Stimulated activated CD4-positive, alpha-beta T cell treated with anti-CD3 and anti-CD28 coated beads, TNF-alpha, amount 100 ng/mL, for 1 hour (primary cell): ENCODE measurements around the gene APOBEC3C.
"Not testable (repeated sequence)": the region's sequence is repeated elsewhere in the genome, so short reads cannot be mapped to it uniquely, and the experiment has no call there.

Experiments used
- DNase-seq, 3 donors: peaks; one replicate each; pipeline ENCODE4 v3.0.0-alpha.2; 2020; ENCODE audit warnings: low read depth in 3 of 3, low spot score in 1 of 3

APOBEC3C gene

DNA sequence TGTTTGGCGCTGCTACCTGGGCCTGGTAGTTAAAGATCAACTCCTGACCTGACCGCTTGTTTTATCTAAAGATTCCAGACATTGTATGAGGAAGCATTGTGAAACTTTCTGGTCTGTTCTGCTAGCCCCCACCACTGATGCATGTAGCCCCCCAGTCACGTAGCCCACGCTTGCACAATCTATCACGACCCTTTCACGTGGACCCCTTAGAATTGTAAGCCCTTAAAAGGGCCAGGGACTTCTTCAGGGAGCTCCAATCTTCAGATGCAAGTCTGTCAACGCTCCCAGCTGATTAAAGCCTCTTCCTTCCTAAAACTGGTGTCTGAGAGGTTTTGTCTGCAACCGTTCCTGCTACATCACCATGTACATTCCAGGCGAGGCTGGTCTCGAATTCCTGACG is 41.6 kb downstream of the APOBEC3C start:
- no peak for DNase-seq

DNA sequence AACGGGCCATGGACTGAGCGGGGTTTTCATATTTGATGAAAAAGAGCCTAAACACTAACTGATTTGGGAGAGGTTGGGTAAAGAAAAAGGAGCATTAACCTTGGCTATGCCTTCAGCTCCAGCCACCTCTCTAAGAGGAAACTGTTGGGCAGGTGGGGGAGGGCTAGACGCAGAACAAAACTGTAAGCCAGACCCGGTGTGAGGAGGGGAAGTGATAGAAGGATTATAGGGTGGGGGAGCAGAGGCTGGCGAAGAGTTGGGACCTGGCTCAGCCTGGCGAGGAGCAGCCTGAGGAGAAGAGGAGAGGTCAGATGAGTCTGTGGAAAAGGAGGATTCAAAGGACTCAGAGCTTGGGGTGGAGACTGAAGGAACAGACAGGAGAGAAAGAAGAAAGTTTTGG is 47.2 kb downstream of the APOBEC3C start:
- DNase-seq = not testable (repeated sequence)

DNA sequence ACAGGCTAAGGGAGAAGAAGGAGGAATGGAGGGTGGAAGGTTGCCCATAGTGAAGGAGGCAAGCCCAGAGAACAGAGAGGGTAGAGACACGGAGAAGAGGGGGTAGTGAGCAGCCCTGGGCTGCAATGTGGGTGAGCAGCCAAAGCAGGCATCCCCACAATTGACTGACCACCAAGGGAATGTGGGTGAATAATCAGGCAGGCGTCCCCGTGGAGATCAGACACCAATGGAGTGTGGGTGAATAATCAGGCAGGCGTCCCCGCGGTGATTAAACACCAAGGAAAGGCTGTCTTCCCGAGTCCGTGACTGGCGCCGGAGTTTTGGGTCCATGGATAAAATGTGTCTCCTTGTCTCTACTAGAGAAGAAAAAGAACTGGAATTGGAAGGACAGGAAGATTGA is 47.9 kb downstream of the APOBEC3C start:
- DNase-seq = not testable (repeated sequence)

DNA sequence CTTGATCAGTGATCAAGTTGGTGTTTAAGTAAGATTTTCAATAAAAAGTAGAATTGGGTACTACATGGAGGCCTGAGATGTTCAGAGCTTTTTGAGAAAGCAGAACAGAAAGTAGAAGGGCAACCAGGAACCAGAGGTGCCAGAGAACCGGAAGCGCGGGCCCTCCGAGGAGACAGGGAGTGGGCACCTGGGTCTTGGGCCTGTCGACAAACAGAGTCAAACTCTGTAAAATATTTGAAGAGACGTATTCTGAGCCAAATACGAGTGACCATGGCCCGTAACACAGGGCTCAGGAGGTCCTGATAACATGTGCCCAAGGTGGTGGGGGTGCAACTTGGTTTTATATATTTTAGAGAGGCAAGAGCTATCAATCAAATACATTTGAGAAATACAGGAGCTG is 49.8 kb downstream of the APOBEC3C start:
- not testable (repeated sequence) for DNase-seq

DNA sequence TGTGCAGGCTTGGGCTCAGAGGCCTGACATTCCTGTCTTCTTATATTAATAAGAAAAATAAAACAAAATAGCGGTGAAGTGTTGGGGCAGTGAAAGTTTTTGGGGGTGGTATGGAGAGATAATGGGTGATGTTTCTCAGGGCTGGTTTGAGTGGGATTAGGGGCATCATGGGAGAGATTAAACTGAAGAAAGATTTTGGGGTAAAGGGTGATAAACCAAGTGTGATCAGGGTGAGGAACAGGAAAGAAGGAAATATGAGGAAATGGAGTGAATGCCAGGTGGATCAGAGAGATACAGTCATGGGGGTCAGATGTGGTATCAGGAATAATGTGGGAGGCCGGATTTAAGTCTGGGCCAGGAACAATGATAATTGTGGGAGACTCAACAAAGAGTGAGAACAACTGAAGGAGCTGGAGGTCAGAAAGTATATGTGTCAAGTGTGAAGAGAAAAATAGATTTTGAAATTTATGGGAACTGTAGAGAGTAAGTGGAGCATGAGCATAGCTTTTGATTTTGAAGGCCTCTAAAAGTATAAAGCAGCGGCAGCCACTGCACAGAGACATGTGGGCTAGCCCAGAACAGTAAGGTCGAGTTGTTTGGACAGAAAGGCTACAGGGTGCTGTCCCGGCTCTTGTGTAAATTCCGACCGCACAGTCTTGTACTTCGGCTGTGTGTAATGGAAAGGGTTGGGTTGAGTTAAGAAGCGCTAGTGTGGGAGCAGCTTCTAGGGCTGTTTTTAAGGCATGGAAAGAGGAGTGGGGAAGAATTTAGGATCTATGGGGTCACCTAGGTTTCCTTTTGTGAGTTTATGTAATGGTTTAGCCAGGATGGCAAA is 52.6 kb downstream of the APOBEC3C start:
- not testable (repeated sequence) for DNase-seq

GRCh38 chr22:39068033-39068785 is 54.2 kb downstream of the APOBEC3C start:
- no peak for DNase-seq
